ENCODE results near the gene RBM12.
"Not testable (repeated sequence)": the region's sequence is repeated elsewhere in the genome, so short reads cannot be mapped to it uniquely, and the experiment has no call there.

RBM12 gene, protein sequence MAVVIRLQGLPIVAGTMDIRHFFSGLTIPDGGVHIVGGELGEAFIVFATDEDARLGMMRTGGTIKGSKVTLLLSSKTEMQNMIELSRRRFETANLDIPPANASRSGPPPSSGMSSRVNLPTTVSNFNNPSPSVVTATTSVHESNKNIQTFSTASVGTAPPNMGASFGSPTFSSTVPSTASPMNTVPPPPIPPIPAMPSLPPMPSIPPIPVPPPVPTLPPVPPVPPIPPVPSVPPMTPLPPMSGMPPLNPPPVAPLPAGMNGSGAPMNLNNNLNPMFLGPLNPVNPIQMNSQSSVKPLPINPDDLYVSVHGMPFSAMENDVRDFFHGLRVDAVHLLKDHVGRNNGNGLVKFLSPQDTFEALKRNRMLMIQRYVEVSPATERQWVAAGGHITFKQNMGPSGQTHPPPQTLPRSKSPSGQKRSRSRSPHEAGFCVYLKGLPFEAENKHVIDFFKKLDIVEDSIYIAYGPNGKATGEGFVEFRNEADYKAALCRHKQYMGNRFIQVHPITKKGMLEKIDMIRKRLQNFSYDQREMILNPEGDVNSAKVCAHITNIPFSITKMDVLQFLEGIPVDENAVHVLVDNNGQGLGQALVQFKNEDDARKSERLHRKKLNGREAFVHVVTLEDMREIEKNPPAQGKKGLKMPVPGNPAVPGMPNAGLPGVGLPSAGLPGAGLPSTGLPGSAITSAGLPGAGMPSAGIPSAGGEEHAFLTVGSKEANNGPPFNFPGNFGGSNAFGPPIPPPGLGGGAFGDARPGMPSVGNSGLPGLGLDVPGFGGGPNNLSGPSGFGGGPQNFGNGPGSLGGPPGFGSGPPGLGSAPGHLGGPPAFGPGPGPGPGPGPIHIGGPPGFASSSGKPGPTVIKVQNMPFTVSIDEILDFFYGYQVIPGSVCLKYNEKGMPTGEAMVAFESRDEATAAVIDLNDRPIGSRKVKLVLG

DNA sequence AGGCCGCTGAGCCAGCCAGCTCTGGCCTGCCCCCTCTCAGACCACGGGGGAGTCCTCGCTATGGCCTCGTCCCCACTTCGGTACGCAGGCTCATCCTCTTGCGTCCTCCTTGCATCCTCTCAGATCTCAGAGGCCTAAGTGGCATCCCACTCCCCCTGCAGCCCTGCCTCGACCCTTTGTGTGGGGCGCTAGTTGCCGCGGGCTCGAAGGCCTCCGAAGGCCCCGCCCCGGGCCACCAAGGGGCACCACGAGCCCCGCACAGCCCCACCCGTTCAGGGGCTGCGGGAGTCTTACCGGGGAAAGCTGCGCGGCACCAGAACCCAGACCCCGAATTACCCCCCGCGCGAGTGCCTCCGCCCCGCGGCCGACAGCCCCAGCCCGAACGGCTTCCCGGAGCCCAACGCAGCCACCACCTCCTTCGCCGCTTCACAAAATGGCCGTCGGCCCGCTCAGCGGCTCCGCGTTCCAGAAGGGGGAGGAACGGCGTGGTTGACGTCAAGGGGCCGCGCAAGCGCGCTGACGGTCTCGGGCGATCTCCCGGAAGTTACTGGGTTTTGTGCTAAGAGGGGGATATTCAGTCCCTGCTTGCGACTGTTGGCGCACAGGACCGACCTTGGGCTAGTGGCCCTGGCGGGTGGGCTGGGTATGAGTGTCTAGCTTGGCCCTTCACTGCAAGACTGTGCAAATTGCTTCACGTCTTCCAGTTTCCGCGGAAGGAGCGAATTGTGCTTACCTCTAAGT is at the start of gene RBM12, which contains the start of gene CPNE1:
Gene RBM12 (minus strand): TSS at position 435 of the 741 bp plus-strand sequence. CDS start 9,578 bp downstream, outside the sequence.
Gene CPNE1 (minus strand): TSS at position 435 of the 741 bp plus-strand sequence. CDS start 31,977 bp downstream, outside the sequence.
- DNase-seq (ENCODE audit: low read depth, low spot score), result peak; percentile 87

DNA sequence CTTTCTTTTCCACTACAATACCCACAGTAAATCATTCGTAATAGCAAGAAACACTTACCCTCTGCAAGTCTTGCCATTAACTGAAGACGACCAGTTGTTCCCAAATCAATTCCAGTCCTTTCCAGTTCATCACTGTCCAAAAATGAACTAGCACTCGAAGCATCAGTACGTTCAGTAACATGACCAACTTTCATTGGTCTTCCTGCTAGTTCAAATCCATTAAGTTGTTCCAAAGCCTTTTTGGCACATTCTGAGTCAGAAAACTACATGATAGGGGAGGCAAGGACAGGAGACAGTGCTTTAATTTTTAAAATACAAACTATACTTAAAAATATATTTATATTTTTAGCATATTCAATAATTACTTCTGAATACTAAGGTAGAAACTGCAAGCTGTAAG is 49.4 kb upstream of the RBM12 start:
- DNase-seq (ENCODE audit: low read depth, low spot score), result no peak

DNA sequence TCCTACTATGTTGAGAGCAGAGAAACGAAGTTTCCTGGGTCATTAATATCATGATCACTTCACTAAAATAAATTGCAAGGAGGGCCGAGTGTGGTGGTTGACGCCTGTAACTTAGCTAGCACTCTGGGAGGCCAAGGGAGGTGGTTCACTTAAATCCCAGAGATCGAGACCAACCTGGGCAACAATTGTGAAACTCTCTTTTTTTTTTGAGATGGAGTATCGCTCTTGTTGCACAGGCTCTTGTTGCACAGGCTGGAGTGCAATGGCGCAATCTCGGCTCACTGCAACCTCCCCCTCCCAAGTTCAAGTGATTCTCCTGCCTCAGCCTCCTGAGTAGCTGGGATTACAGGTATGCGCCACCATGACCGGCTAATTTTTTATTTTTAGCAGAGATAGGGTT is 48.4 kb upstream of the RBM12 start:
- not testable (repeated sequence) for DNase-seq (ENCODE audit: low read depth, low spot score)

DNA sequence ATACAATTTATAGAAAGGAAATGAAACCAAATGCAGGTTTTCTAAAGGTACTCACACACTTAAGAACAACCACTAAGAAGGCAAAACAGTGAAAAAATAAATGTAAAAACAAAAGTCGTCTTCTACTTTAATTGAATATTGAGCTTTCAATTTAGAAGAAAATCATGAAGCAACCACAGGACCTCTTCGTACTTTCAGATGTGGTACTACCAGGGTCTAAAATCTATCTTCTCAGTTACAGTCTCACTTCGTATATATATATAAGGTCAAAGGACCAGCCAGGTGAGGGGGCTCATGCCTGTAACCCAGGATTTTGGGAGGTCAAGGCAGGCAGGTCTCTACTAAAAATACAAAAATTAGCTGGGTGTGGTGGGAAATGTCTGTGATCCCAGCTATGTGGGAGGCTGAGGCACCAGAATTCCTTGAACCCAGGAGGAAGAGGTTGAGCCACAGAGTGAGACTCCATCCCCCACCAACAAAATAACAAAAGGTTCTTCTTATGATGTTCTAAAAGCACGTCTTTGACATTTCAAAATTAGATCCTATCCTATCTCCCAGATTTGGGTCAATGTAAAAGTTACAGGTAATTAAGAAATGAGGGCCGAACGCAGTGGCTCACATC is 47.0 kb upstream of the RBM12 start:
- no peak for DNase-seq (ENCODE audit: low read depth, low spot score)

DNA sequence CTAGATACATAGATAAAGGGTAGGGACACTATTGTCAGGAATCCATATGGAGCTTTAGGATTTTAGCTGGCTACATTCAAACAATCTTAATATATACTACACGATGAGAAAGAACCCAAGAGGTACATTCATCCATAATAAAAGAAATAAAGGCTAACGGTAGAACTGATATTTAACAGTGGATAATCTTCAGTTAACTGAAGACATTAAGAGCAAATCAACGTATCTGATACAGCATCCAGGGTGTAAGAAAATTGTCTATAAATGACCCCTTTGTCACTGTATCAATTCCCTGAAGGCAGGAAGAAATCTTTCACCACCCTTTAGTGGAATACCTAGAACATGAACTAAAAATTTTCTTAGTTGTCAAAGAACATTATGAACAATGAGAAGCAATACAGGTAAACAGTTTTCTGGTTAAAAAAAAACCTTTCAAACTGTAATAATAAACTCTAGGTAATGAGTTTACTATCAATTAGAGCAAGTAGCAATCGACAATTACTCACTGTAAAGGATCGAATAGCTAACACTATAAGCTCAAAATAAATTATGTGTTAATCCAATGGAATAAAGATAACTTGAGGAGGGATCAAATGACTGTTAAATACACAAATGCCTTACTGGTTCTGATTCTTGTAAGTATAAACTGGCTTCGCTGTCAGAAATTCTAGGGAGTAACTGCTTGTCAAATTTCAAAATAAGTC is 46.3 kb upstream of the RBM12 start:
- no peak for DNase-seq (ENCODE audit: low read depth, low spot score)

DNA sequence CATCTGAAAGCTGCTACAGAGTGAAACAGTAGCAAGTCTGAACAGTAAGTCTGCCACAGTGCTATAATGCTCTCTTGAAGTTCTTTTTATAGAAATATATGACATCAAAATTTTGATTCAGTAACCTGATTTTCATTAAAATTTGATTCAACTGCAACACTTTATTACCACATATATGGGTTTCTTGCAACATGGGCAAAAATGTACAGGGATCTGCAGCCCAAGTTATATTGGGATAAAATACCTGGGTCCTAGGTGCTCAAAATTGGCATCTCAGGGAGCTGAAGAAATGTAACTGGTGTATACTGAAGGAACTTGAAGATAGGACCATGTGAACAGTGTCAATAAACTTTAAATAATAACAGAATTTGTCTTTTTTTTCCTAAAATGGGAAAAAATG is 45.3 kb upstream of the RBM12 start:
- no peak for DNase-seq (ENCODE audit: low read depth, low spot score)

DNA sequence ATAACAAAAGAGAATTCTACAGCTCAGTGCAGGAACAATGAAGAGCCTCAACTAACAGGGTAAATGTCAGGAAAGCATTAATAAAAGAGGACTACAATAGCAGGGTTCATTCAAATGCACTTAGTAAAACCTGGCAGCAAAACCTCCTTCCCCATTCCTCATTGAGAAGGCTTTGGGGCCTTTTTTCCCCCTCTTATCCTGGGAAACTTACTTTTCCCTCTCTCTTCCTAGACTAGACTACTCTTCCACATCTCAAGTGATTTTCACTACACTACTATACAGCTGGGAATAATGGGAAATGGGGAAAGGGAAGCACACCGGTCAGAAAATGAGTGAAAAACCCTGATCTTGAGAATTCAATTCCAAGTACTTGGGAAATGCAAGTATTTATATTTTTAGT is 44.6 kb upstream of the RBM12 start:
- DNase-seq (ENCODE audit: low read depth, low spot score), result no peak

DNA sequence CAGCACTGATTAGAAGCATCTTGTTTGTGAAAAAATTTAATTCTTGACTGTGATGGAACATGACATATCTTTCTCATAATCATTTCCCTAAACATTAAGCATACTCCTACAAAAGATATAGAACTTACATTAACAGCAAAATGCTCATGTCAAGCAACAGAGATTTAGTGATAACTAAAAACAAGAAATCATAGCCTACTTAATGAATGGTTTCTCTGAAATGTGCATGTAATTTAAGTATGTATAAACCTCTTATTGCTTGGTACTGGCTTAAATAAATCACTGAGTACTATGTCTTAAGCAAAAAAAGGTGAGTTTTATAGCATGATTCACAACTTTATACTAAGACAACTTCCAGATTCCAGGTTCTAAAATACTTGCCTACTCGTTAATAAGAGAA is 43.8 kb upstream of the RBM12 start:
- no peak for DNase-seq (ENCODE audit: low read depth, low spot score)

DNA sequence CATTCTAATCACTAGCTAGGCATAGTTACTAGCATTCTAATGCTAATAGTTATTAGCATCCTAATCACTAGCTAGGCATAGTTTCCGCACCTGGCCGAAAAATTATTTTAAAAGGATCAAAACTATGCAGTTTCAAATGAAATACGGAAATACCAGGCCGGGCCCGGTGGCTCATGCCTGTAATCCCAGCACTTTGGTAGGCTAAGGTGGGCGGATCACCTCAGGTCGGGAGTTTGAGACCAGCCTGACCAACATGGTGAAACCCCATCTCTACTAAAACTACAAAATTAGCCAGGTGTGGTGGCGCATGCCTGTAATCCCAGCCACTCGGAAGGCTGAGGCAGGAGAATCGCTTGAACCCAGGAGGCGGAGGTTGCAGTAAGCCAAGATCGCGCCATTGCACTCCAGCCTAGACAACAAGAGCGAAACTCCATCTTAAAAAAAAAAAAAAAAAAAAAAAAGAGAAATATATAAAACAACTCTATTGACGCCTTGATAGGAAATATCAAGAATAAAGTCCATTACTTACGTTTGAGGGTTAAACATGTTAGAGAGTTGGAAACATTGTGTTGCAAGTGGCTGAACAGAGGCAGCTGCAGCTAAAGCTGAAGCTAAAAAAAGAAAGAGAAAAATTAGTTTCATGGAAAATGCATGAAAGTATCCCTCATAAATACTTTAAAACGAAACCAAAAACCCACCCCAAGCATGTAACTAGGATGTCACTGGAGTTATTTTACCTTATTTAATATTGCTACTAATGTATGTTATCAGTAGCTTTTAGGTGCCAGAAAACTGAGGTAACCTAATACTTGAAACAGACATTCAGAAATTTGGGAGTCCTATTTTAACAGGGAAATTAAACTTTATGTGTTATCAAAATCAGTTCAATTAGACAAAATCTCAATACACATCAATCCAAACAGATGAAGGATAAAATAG is 42.2 kb upstream of the RBM12 start:
- DNase-seq (ENCODE audit: low read depth, low spot score), result not testable (repeated sequence)

DNA sequence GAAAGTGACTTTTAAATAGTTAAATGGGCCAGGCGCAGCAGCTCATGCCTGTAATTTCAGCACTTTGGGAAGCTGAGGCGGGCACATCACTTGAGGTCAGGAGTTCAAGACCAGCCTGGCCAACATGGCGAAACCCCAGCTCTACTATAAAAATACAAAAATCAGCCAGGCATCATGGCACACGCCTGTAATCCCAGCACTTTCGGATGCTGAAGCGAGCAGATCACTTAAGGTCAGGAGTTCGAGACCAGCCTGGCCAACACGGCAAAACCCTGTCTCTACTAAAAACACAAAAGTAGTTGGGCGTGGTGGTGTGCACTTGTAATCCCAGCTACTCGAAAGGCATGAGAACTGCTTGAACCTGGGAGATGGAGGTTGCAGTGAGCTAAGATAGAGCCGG is 41.2 kb upstream of the RBM12 start:
- not testable (repeated sequence) for DNase-seq (ENCODE audit: low read depth, low spot score)

DNA sequence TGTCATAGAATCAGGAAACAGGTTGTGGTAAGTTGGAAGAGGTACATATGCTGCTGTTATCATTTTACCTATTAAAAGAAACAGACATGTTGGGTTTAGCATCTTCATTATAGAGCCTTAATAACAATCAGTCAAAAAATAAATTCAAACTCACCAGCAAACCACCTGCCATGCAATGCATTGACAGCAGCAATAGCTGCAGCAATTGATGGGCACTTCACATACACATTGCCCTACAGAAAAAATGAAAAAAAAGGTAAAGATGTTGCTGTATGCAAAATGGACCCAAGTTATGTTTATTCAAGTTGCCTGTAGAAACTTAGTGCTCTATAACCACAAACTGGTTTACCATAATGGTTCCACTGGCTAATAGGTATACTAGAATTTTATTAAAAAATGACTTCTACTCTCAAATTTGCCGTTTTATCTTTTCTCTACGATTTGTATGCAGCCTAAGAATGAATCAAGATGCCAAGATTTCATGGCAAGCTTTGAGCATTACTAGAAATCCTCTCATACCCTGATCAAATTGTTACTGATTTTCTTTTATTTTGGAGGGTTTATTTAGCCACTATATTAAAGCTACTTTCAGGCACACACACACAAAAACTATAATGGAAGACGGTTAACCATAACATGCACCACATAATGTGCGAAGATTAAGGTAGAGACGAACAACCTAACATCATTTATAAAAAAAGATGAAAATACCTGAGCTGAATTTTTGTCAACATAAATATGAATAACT is 40.0 kb upstream of the RBM12 start:
- no peak for DNase-seq (ENCODE audit: low read depth, low spot score)

DNA sequence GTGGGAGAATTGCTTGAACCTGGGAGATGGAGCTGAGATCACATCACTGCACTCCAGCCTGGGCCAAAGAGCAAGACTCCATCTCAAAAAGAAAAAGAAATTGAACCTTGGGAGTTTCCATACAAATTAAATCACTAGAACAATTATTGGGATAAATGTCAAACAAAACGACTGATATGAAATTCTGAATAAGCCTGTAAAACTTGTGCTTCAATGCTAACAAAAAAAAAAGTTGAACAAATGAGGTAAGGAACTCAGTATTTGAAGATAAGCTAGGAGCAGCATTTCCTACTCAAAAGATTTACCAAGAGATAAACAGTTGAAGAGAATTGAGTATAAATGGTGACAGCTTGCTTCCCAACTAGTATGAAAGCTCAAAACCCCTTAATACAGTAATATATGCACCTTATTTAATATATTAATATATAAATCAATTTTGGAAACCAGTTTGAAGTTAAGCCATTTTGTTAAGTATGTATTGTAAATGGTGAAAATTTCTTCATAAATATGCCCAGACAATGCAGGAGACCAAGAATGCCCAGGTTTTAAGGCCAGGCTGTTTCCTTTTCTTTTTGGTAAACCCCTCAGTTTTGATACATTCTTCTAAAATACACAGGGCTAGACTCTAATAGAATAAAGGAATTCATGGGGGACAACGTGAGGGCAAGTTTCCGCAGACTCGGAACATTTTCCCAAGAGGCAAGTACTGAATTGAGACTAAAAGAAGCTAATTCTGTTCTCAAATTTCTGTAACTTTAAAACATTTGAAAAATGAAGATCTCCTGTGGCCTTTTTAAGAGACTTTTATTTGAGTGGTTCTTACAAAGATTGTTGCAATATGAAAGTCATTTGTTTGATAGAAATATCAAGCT is 38.4 kb upstream of the RBM12 start:
- DNase-seq (ENCODE audit: low read depth, low spot score), result no peak

DNA sequence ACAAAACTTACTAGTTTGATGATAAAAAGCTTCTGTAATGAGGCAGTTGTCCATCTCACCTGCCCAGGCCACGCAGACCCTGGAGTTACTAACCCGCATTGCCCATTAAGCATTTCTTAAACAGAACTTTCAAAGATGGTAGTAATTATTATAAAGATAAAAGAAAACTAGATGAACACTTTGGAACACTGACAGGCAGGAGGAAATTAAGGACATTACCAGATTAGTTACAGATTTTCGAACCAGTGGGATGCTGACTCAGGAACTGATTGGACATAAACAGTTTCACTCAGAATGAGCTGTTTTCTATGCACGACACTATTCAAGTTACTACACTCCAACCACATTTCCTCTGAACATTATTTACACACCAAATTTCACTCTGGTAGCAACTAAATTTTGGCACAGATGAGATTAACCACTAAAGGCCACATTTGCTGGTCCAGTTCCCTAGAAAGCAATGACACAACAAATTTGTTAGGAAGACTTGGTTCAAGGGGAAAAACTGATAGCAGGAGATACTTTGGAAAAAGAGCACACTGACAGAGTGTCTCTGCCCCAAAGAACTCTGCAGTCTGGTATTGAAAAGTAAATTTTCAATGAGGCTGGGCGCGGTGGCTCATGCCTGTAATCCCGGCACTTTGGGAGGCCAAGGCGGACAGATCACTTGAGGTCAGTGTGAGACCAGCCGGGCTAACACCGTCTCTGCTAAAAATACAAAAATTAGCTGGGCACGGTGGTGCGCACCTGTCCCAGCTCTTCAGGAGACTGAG is 37.5 kb upstream of the RBM12 start:
- DNase-seq (ENCODE audit: low read depth, low spot score), result no peak

DNA sequence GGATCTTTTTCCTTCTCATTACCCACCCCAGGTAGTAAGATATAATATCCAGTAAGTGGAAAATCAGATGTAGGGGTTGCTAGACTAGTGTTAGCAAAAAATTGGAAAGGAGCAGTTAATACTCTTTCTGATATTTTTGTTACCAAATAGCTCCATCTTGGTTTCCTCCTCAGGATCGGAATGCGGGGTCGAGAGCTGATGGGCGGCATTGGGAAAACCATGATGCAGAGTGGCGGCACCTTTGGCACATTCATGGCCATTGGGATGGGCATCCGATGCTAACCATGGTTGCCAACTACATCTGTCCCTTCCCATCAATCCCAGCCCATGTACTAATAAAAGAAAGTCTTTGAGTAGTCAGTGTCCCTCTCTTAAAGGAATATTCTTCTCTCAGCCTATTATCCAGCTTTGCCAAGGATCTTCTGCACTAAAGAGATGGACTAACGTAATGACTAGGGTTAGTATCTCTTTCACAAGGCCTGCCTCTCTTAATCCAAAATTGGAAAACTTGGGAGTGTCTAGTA is 36.0 kb upstream of the RBM12 start:
- DNase-seq (ENCODE audit: low read depth, low spot score), result no peak

DNA sequence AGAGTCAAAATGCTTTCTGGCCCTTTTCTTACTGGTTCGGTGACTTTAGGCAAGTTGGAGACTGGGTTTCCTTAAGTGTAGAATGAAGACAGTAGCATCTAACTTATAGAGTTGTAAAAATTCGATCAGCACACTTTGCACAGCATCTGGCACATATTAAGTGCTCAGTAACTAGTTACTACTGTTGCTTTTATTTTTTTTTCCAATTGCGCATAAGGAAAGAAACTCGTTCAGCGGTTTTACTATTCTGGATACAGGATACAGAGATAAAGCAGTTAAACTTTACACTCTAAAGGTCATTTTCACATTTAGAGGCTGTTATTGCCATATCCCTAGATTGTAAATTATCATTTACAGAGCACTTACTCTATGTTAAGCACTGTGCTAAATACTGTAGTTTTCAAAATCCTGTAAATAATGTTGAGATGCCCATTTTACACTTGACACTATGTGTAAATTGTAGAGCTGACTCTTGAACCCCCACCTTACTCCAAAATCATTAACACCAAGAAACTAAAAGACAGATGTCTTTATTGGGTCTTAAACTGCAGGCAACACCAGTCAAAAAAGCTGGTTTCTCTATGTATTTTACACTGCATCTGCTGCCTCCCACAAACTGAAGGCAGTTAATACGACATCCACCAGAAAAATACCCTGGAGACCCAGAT is 35.4 kb upstream of the RBM12 start:
- DNase-seq (ENCODE audit: low read depth, low spot score), result no peak
